BJ (cell line): Measurements from ENCODE around the gene TNFRSF13B. TPM values are rescaled to one million over a fixed set of nuclear protein-coding genes. Genes with fewer than 3 reads are reported as not detected.

ENCODE experiments used
- CTCF ChIA-PET: fragments of 350-600 bp; formaldehyde crosslinking; extraction: SDS; loops from one replicate; lab custom pipeline; 2021; ENCODE audit warnings: antibody characterized with exemption, inconsistent platforms; lab: Yijun Ruan, JAX
- POLR2A ChIA-PET: fragments of 300-600 bp; sonication (Branson Sonifier 250); formaldehyde crosslinking; extraction: SDS; loops from one replicate; lab custom pipeline; 2021; ENCODE audit warnings: antibody characterized with exemption; lab: Charles Lee
- DNase-seq: peaks from one replicate; pipeline ENCODE4 v3.0.0-alpha.2; 2011; ENCODE audit warnings: low read depth
- H3K27me3 ChIP-seq: 2 replicates; pipeline ENCODE4 v1.6.0; 2011; ENCODE audit warnings: low read length; ENCODE audit not compliant: control insufficient read depth, insufficient read depth
- H3K36me3 ChIP-seq: 2 replicates; pipeline ENCODE4 v1.5.1; 2011; ENCODE audit warnings: low read length; ENCODE audit not compliant: control insufficient read depth, insufficient read depth
- H3K4me3 ChIP-seq: 2 replicates; pipeline ENCODE4 v1.5.1; 2011; ENCODE audit warnings: low read depth, mild to moderate bottlenecking, control low read depth, low read length
- CTCF ChIP-seq: IDR thresholded peaks from 2 replicates; pipeline ENCODE4 v1.5.1; 2011; ENCODE audit warnings: low read depth, mild to moderate bottlenecking, control low read depth, inconsistent platforms, low read length, moderate library complexity; ENCODE audit not compliant: insufficient read depth
- polyA minus RNA-seq: library from RNA; depleted of rRNA, polyadenylated mRNA; stranded (reverse); fragments of >200 nt; gene quantifications from 2 replicates; pipeline ENCODE4 v1.2.3, GENCODE V29; 2011; rRNA and poly(A)+ RNA removed
- polyA plus RNA-seq: library from polyadenylated mRNA; depleted of rRNA; stranded (reverse); fragments of >200 nt; gene quantifications from 2 replicates; pipeline ENCODE4 v1.2.3, GENCODE V29; 2011; rRNA removed

TNFRSF13B gene
- polyA plus RNA-seq, result not detected in 2 replicates
- polyA minus RNA-seq, result not detected in 2 replicates

GRCh38 chr17:16971458-16972338 is at the start of gene TNFRSF13B:
Gene TNFRSF13B, minus strand, starts transcription at chr17:16972118. Its CDS starts 43 bp downstream, at chr17:16972075.
- TF ChIP-seq CTCF, result no peak
- Histone ChIP-seq H3K27me3 (peaks cover 1% of the 10 kb centered on the region; the same call in 1 of the 2 replicates), H3K36me3 (no peaks in the 10 kb centered on the region), H3K4me3 (no peak within 1 kb of the TSS)
- CTCF ChIA-PET, result no interaction called here
- no peak for DNase-seq
- POLR2A ChIA-PET, result no interaction called here

GRCh38 chr17:17021194-17021863 is 49.4 kb upstream of the TNFRSF13B start:
- no peak overlapping the region for H3K4me3 ChIP-seq
- H3K36me3 ChIP-seq, result no peaks in the 10 kb centered on the region
- H3K27me3 ChIP-seq, result no peaks in the 10 kb centered on the region
- no peak for DNase-seq
- POLR2A ChIA-PET, result interaction anchor here (0.6 kb wide), 2 partner anchors 24 to 30 kb away, joined by 3 to 4 read pairs; no protein-coding TSS in a partner anchor
- CTCF ChIA-PET, result interaction anchor here (0.6 to 1.4 kb wide), 3 partner anchors 23 to 437 kb away, joined by 3 to 4 read pairs (median 3); no protein-coding TSS in a partner anchor
- TF ChIP-seq CTCF, result no peak

DNA sequence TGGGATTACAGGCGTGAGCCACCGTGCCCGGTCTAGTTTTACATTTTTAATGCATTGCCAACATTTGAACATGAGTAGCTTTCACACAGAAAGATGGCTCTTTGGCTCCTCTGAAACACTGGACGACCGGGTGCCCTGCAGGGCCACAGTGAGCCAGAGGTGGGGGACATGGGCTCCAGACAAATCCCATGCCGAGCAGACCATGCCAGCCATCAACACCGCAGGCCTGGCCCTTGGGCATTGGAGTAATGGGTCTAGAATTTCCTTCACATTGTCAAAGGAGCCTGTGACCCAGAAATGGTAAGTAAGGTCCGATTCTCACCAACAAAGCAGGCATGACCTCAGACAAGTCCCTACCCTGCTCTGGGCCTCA is 48.9 kb upstream of the TNFRSF13B start:
- DNase-seq, result no peak
- Histone ChIP-seq H3K4me3 (no peak overlapping the region), H3K36me3 (no peaks in the 10 kb centered on the region), H3K27me3 (no peaks in the 10 kb centered on the region)
- ChIA-PET POLR2A (interaction anchor here (0.6 kb wide), 1 partner anchor 24 kb away, joined by 3 read pairs; no protein-coding TSS in a partner anchor), CTCF (no interaction called here)
- TF ChIP-seq CTCF, result no peak

DNA sequence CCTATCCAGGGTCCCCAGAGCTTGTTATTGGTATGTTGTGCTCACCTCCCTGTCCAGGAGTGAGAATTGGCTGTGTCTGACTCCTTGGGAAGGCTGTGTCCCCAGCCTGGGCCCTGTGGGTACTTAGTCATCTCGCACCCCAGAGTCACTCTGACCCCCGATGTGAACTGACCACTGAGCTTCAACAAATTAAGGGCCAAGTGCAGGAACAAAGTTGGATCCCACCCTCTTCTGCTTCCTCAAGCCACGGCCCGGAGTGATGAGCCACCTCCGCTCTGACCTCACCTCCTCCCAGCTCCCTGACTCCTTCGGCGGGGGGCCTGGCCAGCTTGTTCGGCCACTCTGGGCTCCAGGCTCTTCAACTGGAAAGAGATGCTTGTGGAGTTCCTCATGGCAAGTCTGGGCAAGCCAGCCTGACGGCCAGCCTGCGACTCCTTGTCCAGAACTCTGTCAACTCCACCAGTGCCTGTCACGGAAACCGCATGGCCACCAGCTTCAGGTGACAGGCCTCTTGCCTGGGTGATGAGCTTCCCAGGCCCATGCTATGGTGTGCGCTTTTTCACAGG is 48.1 kb upstream of the TNFRSF13B start:
- no peak for DNase-seq
- no peak for TF ChIP-seq CTCF
- Histone ChIP-seq H3K4me3 (no peak overlapping the region), H3K36me3 (no peaks in the 10 kb centered on the region), H3K27me3 (no peaks in the 10 kb centered on the region)
- POLR2A ChIA-PET, result no interaction called here
- CTCF ChIA-PET, result no interaction called here

DNA sequence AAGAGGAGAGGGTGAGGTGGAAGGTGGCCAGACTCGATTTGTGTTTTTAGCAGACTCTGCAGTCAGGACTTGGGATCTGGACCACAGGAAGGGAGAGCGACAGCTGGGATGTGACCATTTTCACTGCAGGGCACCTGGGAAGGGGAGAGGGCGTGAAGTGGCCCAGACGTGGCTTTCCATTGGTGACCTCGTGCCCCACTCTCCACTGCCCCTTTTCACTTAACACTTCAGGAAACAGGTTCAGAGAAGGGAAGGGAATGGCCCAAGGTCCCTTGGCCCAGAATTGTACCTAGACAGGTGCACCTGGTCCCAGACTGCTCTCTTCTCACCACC is 47.5 kb upstream of the TNFRSF13B start:
- Histone ChIP-seq H3K4me3 (no peak overlapping the region), H3K27me3 (no peaks in the 10 kb centered on the region), H3K36me3 (no peaks in the 10 kb centered on the region)
- no peak for DNase-seq
- POLR2A ChIA-PET, result no interaction called here
- TF ChIP-seq CTCF, result no peak
- CTCF ChIA-PET, result no interaction called here
